ENCODE results near the gene GPX1. TPM values are rescaled to one million over a fixed set of nuclear protein-coding genes. Genes with fewer than 3 reads are reported as not detected.

The GPX1 gene
- total and polyA plus RNA-seq, 12 donors, result 85.2 to 267 (median 114) TPM

DNA sequence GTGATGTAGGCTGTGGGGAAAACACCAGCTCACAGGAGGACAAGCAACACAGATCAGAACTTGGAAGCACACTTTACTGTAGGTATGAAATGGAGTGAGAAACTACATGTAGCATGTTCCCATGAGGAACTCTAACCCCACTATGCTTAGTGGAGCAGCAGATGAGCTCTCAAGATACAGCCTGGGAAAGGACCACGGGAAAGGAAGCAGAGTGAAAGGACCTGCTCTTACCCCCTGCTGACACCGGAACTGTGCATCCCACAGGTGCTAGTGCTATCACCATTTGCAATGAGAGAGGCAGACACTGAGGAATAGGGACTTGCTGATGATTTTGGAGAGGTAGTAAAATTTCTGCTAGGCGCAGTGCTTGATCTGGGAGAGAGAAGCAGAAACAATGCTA lies 46.9 kb downstream of the GPX1 start:
- ATAC-seq (no peak), DNase-seq (no peak)
- peaks cover 0 to 11% (median 0%) of the 10 kb centered on the region in 9 donors for H3K4me1 ChIP-seq
- no peaks in the 10 kb centered on the region for H3K27me3 ChIP-seq
- WGBS, 2 donors, result 91 to 94% methylated on average over 3 of the region's 3 CpGs
- TF ChIP-seq, protein P1, sequence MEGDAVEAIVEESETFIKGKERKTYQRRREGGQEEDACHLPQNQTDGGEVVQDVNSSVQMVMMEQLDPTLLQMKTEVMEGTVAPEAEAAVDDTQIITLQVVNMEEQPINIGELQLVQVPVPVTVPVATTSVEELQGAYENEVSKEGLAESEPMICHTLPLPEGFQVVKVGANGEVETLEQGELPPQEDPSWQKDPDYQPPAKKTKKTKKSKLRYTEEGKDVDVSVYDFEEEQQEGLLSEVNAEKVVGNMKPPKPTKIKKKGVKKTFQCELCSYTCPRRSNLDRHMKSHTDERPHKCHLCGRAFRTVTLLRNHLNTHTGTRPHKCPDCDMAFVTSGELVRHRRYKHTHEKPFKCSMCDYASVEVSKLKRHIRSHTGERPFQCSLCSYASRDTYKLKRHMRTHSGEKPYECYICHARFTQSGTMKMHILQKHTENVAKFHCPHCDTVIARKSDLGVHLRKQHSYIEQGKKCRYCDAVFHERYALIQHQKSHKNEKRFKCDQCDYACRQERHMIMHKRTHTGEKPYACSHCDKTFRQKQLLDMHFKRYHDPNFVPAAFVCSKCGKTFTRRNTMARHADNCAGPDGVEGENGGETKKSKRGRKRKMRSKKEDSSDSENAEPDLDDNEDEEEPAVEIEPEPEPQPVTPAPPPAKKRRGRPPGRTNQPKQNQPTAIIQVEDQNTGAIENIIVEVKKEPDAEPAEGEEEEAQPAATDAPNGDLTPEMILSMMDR (IDR thresholded peaks at IDR 0.05), result no peak
- no peak overlapping the region for H3K27ac ChIP-seq
- H3K4me3 ChIP-seq, result no peak overlapping the region
- peaks cover 0 to 100% (median 37%) of the 10 kb centered on the region in 9 donors for H3K36me3 ChIP-seq
- intact Hi-C loops (cut with DNase I), result no loop called here
- H3K9me3 ChIP-seq, result no peaks in the 10 kb centered on the region

DNA sequence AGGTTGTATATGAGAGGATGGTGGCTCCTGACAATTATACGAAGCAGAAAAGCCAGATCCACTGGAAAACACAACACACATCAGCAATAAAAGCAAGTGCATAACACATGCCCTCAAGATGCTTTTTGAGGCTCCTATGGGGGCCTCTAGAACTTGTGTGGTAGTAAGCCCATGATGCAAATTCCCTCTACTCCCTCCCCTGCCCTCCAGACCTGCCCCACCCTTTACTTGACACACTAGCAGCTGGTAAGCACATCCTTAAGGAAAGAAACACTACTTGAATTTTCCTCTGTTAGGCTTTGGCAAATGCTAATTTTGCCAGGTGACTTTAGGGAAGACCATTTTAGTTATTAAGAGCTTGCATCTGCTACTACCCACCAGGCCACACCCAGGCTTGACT lies 47.5 kb downstream of the GPX1 start:
- 100% methylated on average over 1 of the region's 1 CpG for WGBS, 2 donors
- ATAC-seq (no peak), DNase-seq (no peak)
- intact Hi-C loops (cut with DNase I), result no loop called here
- Histone ChIP-seq H3K27ac (no peak overlapping the region), H3K36me3 (peaks cover 0 to 100% (median 40%) of the 10 kb centered on the region in 9 donors), H3K4me3 (no peak overlapping the region), H3K27me3 (no peaks in the 10 kb centered on the region), H3K4me1 (peaks cover 0 to 11% (median 0%) of the 10 kb centered on the region in 9 donors), H3K9me3 (no peaks in the 10 kb centered on the region)
- TF ChIP-seq, protein P1 (IDR thresholded peaks at IDR 0.05), result no peak

Other genes with a start within 250 kb of the GPX1 start
- gene USP19, start 237.5 kb downstream of the GPX1 start, total RNA-seq, result 10 to 100 TPM; 47.5 to 78.1 (median 62.5) TPM
- 10 to 100 TPM; 18.1 to 20.2 TPM for gene USP19, start 237.5 kb downstream of the GPX1 start, polyA plus RNA-seq
- 100 to 1,000 TPM; 575 to 961 (median 776) TPM for gene LAMB2, start 225.3 kb downstream of the GPX1 start, total RNA-seq
- gene LAMB2, start 225.3 kb downstream of the GPX1 start, polyA plus RNA-seq, result 1,000 to 10,000 TPM in 1 of 2 donors, 100 to 1,000 TPM in 1; 423 to 1,204 TPM
- gene CCDC71, start 192.0 kb downstream of the GPX1 start, total RNA-seq, result 10 to 100 TPM; 10.4 to 16.9 (median 12.3) TPM
- 10 to 100 TPM in 1 of 2 donors, 1 to 10 TPM in 1; 7.2 to 16.3 TPM for gene CCDC71, start 192.0 kb downstream of the GPX1 start, polyA plus RNA-seq
- gene KLHDC8B, start 186.8 kb downstream of the GPX1 start, total RNA-seq, result 100 to 1,000 TPM in 9 of 10 donors, 10 to 100 TPM in 1; 87.9 to 190 (median 118) TPM
- gene KLHDC8B, start 186.8 kb downstream of the GPX1 start, polyA plus RNA-seq, result 100 to 1,000 TPM in 1 of 2 donors, 10 to 100 TPM in 1; 56.2 to 121 TPM
- 1 to 10 TPM; 2.3 to 4.1 (median 2.8) TPM for gene C3orf62, start 81.1 kb downstream of the GPX1 start, total RNA-seq
- gene C3orf62, start 81.1 kb downstream of the GPX1 start, polyA plus RNA-seq, result 1 to 10 TPM; 2.4 to 9.1 TPM
- 10 to 100 TPM; 35.4 to 48.3 (median 43.5) TPM for gene USP4, start 18.3 kb downstream of the GPX1 start, total RNA-seq
- gene USP4, start 18.3 kb downstream of the GPX1 start, polyA plus RNA-seq, result 10 to 100 TPM; 19.9 to 52.4 TPM
- 100 to 1,000 TPM; 226 to 335 (median 250) TPM for gene RHOA, start 53.6 kb upstream of the GPX1 start, total RNA-seq
- gene RHOA, start 53.6 kb upstream of the GPX1 start, polyA plus RNA-seq, result 100 to 1,000 TPM; 139 to 291 TPM
- 10 to 100 TPM; 13.9 to 22.6 (median 17.6) TPM for gene TCTA, start 54.1 kb upstream of the GPX1 start, total RNA-seq
- gene TCTA, start 54.1 kb upstream of the GPX1 start, polyA plus RNA-seq, result 10 to 100 TPM; 16.5 to 19.0 TPM
- gene AMT, start 64.1 kb upstream of the GPX1 start, total RNA-seq, result 10 to 100 TPM; 21.3 to 40.9 (median 34.3) TPM
- gene AMT, start 64.1 kb upstream of the GPX1 start, polyA plus RNA-seq, result 10 to 100 TPM in 1 of 2 donors, 1 to 10 TPM in 1; 3.2 to 22.6 TPM
- 10 to 100 TPM; 13.9 to 22.5 (median 18.3) TPM for gene NICN1, start 71.0 kb upstream of the GPX1 start, total RNA-seq
- gene NICN1, start 71.0 kb upstream of the GPX1 start, polyA plus RNA-seq, result 1 to 10 TPM; 7.7 to 8.3 TPM
- gene DAG1, start 111.9 kb upstream of the GPX1 start, total RNA-seq, result 100 to 1,000 TPM; 118 to 173 (median 139) TPM
- gene DAG1, start 111.9 kb upstream of the GPX1 start, polyA plus RNA-seq, result 10 to 100 TPM; 37.7 to 50.9 TPM
- gene BSN, start 196.1 kb upstream of the GPX1 start, total RNA-seq, result 1 to 10 TPM in 4 of 10 donors, under 1 TPM in 6; 0.17 to 1.4 (median 0.68) TPM
- under 1 TPM; 0.06 to 0.37 TPM for gene BSN, start 196.1 kb upstream of the GPX1 start, polyA plus RNA-seq

Data from heart right ventricle (tissue), 16 donors.